ENCODE results near the gene REXO2. TPM values are rescaled to one million over a fixed set of nuclear protein-coding genes. Genes with fewer than 3 reads are reported as not detected.

Gene REXO2
- total and polyA plus RNA-seq, 2 of the 13 experiments (the other 11 are each of a cell fraction or from before 2014, with no cell fraction given), result 95.6 to 104 TPM

GRCh38 chr11:114439229-114440120 lies at the start of gene REXO2 (continued):
- TF ChIP-seq ARID4A (CRISPR knock-in tag; IDR thresholded peaks at IDR 0.05; ENCODE audit: borderline replicate concordance), result peak; percentile 89
- TF ChIP-seq EP300 (IDR thresholded peaks at IDR 0.05; ENCODE audit: low read depth in 2 of 2, low read length in 2 of 2), result no peak; a peak in 1 of 4 replicates
- no peak for TF ChIP-seq EP300 (CRISPR knock-in tag; IDR thresholded peaks at IDR 0.05; ENCODE audit: borderline replicate concordance)
- no peak; the same call in 1 of the 2 replicates for TF ChIP-seq ZNF224 (CRISPR knock-in tag; IDR thresholded peaks at IDR 0.05)
- TF ChIP-seq HDAC2 (CRISPR knock-in tag; IDR thresholded peaks at IDR 0.05), result peak; percentile 49; the same call in 1 of the 2 replicates
- no peak for TF ChIP-seq ZNF607 (CRISPR knock-in tag; IDR thresholded peaks at IDR 0.05; ENCODE audit: borderline replicate concordance)
- no peak for TF ChIP-seq DDIT3 (CRISPR knock-in tag; IDR thresholded peaks at IDR 0.05)
- TF ChIP-seq ELF4 (CRISPR knock-in tag; IDR thresholded peaks at IDR 0.05; ENCODE audit: borderline replicate concordance), result no peak
- no peak for TF ChIP-seq RERE (CRISPR knock-in tag; IDR thresholded peaks at IDR 0.05; ENCODE audit: low read depth)
- TF ChIP-seq ZNF33A (CRISPR knock-in tag; IDR thresholded peaks at IDR 0.05; ENCODE audit: borderline replicate concordance), result no peak
- TF ChIP-seq ZNF180 (CRISPR knock-in tag; IDR thresholded peaks at IDR 0.05; ENCODE audit: borderline replicate concordance, low read depth), result no peak
- TF ChIP-seq MEIS1 (CRISPR knock-in tag; IDR thresholded peaks at IDR 0.05; ENCODE audit: borderline replicate concordance), result 0 out of 2 replicates have a peak, but pooled peaks have one; percentile 40
- TF ChIP-seq SOX5 (CRISPR knock-in tag; IDR thresholded peaks at IDR 0.05; ENCODE audit: borderline replicate concordance), result no peak
- TF ChIP-seq ISL2 (CRISPR knock-in tag; IDR thresholded peaks at IDR 0.05), result 0 out of 2 replicates have a peak, but pooled peaks have one; percentile 48
- 0 out of 2 replicates have a peak, but pooled peaks have one; percentile 43 for TF ChIP-seq ZNF704 (CRISPR knock-in tag; IDR thresholded peaks at IDR 0.05; ENCODE audit: borderline replicate concordance)
- peak; percentile 79; the same call in 1 of the 2 replicates for TF ChIP-seq HES4 (CRISPR knock-in tag; IDR thresholded peaks at IDR 0.05; ENCODE audit: borderline replicate concordance)

Measured in HepG2 (cell line).